Suppressor macrophage treated with lipopolysaccharide for 4 hours (primary cell): ENCODE measurements around the gene GAS2L2.

Experiments used
- DNase-seq: peaks from one replicate; pipeline ENCODE4 v3.0.0-alpha.2; 2020

Gene GAS2L2

DNA sequence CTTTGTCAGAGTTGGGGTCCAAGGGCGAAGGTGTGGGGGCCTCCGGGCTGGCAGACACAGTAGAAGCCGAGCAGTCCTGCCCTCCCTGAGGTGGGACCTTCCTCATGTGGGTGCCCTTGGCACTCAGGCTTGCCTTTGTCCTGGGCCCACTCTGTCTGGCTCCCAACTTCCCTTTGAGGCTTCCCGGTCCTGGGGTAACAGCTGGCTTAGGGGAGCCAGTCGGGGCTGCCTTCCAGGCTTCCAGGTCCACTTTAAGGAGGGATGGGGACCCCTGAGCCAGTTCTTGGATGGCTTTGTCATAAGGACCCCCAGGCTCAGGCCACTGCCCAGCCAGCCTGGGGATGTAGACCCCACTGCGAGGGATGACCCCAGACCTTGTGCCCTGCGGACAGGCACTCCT lies 7.8 kb downstream of the GAS2L2 start:
- no peak for DNase-seq

DNA sequence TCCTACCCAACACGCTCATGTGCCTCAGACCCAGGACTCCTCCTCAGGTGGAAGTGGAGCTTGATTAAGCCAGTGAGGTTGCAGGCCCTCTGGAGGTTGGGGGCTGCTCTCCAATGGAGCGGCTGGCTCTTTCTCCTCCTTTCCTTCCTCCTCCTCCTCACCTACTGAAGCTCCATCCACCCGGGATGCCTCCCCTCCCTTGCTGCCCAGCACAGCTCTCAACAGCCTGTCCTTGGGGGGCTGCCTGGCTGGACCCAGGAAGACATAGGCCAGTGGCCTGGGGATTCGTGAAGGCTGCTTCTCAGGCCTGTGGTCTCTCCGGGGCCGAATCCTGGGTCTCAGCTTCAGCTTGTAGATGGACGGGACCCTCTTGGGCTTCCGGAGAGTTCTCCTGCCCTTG lies 8.2 kb downstream of the GAS2L2 start:
- no peak for DNase-seq

DNA sequence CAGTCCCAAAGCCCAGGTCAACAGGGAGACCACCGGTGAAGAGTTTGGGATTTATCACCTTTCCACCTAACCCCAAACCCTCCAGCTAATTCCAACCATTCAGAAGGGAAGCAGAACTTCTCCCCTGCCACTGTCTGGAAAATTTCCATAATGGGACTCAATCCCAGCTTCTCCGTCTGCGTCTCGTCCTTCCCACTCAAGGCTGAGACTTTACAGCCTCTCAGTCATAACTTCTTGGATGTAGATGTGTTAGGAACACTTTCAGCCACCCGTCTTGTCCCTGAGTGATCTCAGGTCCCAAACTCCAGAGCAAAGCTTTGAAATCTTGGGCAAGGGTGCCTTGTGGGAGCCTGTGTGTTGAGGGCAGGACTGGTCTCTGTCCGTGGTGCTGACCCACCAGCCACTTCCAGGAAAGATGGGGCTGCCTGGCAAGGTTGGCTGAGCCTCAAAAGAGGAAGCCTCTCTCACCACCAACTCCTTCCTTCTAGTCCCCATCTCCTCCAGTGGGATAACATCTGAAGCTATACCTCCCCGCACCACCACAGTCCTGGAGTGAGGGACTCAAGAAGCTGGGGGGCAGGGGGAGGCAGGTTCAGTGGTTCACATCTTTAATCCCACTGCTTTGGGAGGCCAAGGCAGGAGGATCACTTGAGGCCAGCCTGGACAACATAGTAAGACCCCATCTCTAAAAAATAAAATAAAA lies 9.3 kb downstream of the GAS2L2 start:
- peak; percentile 36 for DNase-seq

DNA sequence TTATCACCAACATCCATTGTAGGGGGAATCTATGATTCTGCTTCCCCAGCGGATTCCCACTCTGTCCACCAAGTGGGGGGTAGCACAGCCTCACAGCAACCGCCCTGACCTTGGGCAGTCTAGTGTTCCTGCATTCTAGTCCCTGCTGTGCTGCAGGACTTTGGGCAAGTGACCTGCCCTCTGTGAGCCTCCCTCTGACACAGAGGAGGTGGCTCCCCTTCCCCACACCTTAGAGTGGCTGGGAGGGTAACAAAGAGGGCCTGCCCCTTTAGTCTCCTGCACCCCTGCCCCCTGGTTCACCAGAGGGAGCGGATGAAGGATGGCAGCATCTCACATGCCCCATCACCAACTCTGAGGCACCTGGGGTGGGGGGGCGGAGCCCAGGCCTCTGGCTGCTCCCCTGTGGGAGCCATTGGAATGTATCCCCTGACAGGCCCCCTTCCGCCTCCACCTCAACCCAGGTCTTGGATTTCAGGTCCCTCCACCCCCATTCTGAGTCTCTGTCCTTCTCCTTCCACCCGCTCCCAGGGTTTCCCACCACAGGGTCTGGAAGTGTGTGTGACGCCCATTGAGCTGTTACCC lies 10.1 kb downstream of the GAS2L2 start:
- no peak for DNase-seq

DNA sequence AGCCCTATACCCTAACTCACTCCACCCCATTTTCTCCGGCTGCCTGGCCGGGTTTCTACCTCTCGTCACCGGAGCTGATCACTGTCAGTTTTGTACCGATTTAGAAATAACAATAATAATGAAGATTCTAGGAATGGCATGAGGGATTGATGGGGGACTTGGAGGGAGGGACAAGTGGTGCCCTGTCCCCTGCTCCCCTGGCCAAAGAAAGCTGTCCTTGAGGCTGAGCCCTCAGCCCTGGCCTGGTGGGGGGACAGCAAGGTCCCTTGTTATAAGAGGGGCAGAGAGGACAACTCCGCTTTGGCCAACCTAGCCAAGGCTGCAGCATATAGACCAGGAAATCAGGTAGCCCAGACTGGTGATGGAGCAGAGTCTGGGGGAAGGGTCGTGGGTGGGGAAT lies 10.5 kb downstream of the GAS2L2 start:
- DNase-seq: no peak

DNA sequence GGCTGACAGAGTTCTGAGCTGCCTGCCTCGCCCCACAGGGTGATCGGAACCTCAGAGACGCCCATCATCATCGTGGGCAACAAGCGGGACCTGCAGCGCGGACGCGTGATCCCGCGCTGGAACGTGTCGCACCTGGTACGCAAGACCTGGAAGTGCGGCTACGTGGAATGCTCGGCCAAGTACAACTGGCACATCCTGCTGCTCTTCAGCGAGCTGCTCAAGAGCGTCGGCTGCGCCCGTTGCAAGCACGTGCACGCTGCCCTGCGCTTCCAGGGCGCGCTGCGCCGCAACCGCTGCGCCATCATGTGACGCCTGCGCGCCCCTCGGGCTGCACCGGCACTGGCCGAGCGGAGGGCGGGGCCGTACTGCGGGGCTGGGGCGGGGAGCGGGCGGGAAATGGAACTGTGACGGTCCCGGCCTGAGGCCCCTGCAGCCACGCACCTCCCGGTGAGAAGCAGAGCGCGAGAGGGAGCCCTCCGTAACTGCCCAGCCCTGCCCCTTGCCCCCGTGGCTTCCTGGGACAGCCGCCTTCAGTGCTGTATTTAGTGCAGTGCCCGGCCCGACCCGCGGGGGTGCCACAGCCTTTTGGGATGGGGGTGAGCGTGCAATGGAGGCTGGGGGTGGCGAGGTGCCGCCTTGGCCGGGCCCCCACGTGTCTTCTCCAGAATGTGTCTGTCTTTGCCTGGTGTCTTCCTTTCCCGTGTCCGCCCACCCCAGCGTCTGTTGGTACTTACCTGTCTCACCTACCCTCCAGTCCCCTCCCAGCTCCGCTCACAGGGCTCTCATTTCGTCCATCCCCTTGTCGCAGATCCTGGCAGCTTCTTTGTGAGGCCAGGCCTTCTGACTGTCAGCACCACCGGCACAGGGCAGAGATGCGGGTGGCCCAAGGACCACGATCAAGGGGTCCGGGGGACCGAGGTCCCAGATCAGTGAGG lies 11.8 kb downstream of the GAS2L2 start:
- no peak for DNase-seq

DNA sequence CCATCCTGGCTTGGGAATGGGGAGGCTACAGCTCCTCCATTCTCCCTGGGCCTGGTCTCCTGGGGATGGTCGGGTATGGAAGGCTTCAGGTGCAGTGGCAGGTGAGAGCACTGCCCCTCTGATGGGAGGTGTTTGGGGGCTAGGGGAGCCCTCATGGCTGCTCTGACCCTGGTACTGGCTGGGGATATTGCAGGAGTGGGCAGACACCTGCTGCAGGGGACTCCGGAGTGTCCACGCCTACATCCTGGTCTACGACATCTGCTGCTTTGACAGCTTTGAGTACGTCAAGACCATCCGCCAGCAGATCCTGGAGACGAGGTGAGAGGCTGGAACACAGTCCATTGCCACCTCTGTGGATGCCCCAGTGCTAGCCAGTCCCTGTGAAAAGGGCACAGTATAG lies 12.8 kb downstream of the GAS2L2 start:
- DNase-seq: no peak

DNA sequence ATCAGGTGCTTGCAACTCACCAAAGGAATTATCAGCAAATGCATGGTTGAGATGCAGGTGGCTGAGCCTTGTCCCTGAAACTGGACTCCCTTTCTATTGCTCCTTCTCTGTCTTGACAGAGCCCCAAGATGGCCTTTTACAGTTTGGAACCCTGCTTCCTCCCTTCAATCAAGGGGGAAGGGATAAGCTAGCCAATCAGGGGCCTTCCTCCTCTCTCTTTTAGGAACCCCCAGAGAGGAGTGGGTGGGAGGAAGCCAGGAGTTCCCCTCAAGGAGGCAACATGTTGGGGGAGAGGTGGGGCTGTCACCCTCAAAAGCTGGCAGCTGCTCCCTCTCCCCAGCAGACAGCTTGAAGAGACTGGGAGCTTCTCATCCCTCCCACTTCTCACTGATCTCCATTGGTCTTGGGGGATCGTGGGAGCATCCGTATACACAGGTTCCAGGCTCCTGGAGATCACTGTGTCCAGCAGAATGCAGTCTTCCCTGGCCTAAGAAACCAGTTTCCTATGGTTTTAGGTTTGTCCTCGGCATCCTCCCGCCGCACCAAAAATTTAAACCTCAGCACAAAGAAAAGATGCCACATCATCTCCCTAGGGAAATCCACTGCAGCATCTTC lies 14.4 kb downstream of the GAS2L2 start:
- no peak for DNase-seq

DNA sequence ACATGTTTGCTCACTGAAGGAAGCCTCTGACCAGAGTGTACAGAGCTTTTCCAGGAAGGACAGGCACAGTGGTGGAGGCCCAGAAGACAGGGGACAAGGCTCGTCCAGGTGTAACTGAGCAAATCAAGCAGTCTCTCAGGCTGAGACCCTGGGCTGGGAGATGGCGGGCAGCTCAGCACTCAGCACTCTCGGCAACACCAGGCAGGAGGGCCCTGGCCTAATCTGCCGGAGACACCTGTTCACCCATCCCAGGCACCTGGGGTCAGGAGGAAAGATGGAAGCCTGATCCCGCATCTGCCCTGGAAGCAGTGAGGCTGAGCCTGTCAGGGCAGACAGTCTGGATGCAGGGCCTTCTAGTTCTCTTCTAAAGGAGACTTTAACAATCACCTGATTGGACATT lies 16.8 kb downstream of the GAS2L2 start:
- no peak for DNase-seq

DNA sequence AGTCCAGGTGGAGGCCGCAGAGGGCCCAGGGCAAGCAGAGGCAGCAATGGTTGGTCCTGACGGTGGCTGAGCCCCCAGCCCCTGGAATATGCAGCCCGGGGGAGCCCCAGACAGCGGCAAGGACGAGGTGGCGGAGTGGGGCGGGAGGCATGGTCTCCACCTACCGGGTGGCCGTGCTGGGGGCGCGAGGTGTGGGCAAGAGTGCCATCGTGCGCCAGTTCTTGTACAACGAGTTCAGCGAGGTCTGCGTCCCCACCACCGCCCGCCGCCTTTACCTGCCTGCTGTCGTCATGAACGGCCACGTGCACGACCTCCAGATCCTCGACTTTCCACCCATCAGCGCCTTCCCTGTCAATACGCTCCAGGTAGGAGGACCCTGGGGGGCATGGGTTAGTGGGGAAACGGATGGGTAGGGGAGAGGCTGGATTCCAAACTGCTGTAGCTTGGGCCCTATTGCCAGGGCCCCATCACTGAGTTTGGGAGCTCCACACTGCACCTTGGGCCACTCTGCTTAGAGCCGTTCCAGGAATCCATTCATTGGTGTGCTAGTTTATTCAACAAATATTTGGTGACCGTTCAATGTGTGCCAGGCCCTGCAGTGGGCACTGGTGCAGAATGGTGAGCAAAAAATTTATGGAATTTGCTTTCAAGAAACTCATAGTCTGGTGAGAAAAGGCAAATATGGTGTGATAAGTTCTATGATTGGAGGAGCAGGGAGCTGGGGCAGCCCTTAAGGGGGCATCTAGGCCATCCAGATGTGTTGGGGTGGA lies 17.8 kb downstream of the GAS2L2 start:
- no peak for DNase-seq

DNA sequence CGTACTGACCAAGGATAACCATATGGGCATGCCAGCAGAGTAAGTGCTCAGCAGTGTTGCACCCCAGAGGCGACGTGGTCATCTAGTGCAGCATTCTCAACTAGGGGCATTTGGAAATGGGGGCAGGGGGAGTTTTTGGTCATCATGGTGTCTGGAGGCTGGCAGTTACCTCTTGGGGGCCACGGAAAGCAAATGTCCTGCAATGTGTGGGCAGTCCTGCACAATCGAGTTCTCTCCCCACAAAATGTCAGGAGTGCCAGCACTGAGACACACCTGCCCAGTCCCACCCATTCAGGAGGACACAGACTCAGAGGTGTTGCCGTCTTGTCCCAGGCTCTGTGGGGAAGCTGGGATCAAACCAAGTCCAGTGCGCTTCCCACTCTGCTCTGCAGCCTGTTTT lies 18.6 kb downstream of the GAS2L2 start:
- no peak for DNase-seq

DNA sequence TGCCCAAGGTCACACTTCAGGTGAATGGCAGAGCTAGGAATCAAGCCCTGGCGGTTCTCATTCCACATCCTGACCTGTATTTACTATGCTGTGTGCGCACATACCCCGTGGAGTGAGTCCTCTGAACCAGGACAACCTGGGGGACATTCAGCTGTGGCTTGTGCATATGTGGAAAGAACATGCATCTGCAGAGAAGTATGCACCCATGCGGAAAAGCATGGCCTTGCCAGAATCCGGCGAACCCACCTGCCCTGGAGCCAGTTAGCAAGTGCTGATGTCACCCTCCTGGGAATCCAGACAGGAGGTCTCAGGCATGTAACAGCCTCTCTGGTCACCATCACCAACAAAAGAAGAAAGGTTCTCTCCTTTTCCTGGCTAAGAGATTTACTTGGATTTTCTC lies 19.7 kb downstream of the GAS2L2 start:
- no peak for DNase-seq

DNA sequence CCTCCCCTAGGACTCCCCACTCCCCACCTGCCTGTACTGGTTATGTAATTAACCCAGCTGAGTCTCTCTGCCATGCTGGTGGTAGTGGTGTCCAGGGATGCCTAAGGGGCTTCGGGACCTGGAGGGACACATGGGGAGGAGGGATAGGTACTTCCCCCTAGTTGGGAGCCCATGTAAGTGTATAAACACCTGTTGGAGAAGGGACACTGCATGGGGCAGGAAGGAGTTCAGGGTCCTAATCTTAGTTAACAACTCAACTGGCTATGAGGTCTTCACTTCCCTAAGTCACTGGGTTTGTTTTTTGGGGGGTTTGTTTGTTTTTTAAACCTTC lies 20.3 kb downstream of the GAS2L2 start:
- no peak for DNase-seq

DNA sequence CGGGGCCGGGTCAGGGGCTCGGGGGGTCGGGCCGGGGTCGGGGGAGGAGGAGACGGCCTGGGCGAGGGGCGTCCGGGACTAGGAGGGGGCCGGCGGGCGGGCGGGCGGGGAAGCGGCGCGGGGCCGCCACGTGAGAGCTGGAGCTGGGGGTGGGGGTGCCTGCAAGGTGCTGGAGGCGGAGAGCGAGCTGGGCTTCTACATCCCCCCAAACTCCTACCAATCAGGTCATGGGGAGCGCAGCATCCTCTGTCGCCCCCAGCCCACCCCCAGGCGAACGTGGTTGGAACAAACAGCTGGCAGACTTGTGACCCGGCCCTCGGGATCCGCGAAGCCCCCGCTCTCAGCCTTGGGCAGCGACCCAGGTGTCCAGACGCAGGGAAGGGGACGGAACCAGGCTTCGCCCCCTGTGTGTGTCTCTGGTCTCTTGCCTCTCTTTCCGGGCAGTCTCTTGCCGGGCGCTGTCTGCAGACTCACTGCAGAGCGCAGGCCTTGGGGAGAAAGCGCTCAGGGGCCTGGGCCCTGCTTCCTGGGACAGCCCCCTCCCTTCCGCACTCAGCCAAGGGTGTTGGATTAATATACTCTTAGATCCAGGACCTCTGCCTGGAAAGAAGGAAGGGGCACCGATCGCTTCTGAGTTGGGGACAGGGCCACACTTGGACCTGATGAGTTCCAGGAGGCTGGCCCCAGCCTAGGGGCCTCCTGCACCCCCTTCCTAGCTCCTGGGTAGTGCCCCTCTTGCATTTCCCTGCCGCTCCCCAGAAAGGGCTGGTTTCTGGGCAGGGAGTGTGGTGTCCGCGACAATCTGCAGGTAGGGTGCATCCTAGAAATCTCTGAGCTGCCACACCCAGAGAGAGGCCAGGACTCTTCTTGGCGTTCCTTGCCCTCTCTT lies 20.9 kb downstream of the GAS2L2 start:
- no peak for DNase-seq

DNA sequence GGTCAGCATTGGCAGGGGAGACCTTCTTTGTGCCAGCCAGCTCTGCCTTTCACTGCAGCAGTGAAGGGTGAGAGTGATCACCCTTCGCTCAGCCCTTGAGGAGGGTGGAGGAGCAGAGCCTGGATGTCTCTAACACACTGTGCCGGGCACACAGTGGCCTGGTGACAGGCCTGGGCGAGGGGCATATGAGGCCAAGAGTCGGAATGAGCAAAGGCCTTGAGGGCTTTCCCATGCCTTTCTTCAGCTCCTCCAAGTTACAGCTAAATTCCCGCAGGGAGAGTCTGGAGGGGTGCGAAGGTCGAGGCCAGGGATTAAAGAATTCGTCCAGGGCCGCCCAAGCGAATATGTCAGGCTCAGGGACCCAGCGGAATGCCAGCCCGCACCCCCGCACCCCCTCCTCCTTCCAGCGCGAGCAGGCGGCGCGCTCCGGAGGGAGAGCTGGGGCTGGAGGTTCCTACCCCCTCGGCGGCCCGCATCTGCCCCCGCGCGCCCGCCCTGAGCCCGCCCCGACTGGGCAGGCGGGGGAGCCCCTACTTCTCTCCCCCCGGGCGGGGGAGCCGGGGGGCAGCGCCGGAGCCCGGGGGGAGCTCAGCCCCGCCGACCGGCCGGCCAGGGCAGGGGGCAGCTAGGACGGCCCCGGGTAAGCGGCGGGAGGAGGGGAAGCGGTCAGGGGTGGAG lies 21.7 kb downstream of the GAS2L2 start, which contains the start of gene RASL10B:
RASL10B (plus strand) TSS at position 401 of the 678 bp plus-strand sequence. CDS start 3,546 bp downstream, outside the sequence.
- DNase-seq: no peak

DNA sequence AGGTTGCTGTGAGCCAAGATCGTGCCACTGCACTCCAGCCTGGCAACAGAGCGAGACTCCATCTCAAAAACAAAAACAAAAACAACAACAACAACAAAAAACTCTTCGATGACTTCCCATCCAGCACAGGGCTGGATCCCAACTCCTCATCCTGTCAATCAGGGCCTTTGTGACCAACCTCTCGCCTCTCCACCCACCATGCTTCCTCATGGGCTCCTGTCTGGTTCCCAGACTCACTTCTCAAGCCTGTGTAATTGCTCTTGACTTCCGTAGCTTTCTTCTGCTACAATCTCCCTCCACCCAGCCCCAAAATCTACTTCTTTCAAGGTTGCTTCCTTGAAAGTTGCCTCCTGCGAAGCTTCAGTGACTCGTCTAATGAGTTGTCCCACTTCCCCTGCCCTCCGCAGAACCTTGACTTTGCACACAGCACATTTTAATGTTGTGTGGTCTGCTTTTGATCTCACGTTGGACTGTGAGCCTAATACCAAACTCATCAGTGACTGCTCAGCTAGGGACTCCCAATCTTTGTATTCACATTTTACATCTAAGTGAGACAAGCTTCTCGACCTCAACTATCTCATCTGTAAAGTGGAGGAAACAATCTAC lies 22.5 kb downstream of the GAS2L2 start:
- no peak for DNase-seq

DNA sequence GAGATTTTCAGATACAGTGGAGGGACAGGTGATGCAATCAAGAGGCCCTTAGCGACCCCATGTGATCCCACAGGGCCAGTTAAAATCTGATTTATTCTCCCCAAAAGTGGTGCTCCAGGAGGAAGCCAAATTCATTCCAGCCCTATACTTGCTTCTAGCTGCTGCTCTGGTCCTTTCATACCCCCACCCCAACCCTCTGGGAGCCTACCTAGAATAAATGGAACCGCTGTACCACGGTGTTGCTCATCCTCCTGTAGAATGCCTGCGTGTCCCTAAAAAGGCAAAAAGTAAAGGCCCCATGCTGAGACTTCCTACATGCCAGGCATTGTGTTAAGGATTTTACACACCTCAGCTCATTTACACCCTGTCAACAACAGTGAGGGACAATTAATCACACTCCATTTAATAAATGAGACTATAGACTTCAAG lies 23.6 kb downstream of the GAS2L2 start:
- no peak for DNase-seq

DNA sequence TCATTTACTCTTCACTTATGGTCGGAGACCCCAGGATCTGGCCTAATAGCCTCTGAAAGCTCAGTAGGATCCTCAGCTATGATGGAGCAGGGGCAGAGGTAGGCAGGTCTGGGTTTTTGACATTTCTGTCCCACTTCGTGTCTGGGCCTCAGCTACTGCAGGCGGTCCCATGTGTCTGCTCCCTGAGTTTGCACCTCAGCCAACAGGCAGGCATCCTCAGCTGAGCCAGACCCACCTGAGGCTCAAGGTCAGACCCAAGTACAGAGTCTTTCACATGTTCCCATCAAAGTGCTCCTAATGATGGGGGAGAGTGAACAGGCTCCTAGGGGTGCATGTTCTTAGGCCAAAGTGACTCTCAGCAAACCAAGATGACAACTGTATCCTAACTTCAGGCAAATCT lies 24.5 kb downstream of the GAS2L2 start:
- DNase-seq: no peak

DNA sequence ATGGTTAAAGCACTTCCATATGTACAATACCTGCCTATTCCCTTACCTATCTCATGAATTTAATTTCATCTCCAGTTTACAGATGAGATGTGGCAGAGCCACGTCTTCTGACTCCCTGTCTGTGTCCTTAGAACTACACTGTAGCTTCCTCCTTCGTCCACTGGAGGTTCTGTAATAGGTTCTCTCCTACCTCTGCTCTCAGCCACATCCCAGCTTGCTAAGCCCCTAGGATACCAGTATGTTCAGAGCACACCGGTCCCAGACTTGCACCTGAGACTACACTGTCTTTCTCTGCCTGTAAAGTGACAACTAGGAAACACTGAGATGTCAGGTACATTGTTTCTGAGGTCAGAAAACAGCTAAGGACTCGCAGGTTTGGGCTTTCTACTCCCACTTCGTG lies 25.4 kb downstream of the GAS2L2 start:
- DNase-seq: no peak

DNA sequence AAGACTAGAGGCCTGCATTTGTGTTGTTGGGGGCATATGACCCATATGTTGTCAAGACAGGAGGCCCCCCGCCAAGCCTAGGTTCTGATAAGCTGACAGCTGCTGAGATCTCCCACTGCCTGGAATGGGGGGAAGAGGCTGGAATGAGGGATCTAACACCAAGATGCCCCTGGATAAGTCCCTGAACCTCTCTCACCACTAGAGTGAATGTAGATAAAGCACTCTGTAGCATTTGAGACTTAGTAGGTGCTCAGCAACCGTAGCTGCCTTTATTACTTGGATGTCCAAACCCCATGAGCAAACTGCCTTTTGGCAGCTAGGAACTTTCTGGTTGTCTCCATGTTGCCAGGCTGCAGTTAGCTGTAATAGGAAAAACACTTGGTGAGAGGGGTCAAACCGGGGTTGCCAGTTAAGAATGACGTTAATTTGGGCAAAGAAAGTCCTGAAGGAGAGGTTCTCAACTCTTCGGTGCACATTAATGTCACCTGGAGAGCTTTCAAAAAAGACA lies 26.0 kb downstream of the GAS2L2 start:
- no peak for DNase-seq
